HepG2 (cell line): ENCODE results near the gene CCDC154. TPM values are rescaled to one million over a fixed set of nuclear protein-coding genes. Genes with fewer than 3 reads are reported as not detected.

Experiments
- CHCHD3 ChIP-seq: sonication (generic); formaldehyde crosslinking; IDR thresholded peaks from 2 replicates; pipeline ENCODE4 v1.8.0; 2022; ENCODE audit warnings: mild to moderate bottlenecking, missing genetic modification reagents, moderate library complexity
- GZF1 ChIP-seq: sonication (generic); formaldehyde crosslinking; IDR thresholded peaks from 2 replicates; pipeline ENCODE4 v1.5.1; 2020; ENCODE audit warnings: mild to moderate bottlenecking, missing genetic modification reagents
- NBN ChIP-seq: fragments of 450-650 bp; conservative IDR thresholded peaks from 2 replicates; pipeline ENCODE4 v1.6.1; 2017
- NCOR1 ChIP-seq: fragments of 200-600 bp; sonication (generic); IDR thresholded peaks from 2 replicates; pipeline ENCODE4 v1.7.0; 2017; ENCODE audit warnings: antibody characterized with exemption, low read length, borderline replicate concordance
- YEATS4 ChIP-seq: sonication (generic); formaldehyde crosslinking; IDR thresholded peaks from 2 replicates; pipeline ENCODE4 v1.4.0; 2020; ENCODE audit warnings: missing genetic modification reagents, borderline replicate concordance
- ZNF34 ChIP-seq: sonication (generic); formaldehyde crosslinking; IDR thresholded peaks from 2 replicates; pipeline ENCODE4 v1.4.0; 2020; ENCODE audit warnings: mild to moderate bottlenecking, missing genetic modification reagents, borderline replicate concordance
- polyA plus RNA-seq, 8 experiments: library from polyadenylated mRNA; depleted of rRNA in 3 of 8; stranded (reverse) in 7 of 8; unstranded in 1 of 8; fragments of >200 nt; fragmentation: Illumina TruSeq in 4 of 8; extraction: Trizol in 4 of 8; gene quantifications; 2 replicates each; pipeline versions ENCODE4 v1.2.1 to v1.2.3, GENCODE V29; 2011 to 2016; ENCODE audit warnings: low read depth in 4 of 8, missing spikeins in 1 of 8, mixed read lengths in 1 of 8; ENCODE audit not compliant: insufficient read depth in 1 of 8
- total RNA-seq, 5 experiments: library from RNA; depleted of rRNA; stranded (reverse); fragments of >200 nt; fragmentation: Illumina TruSeq; extraction: Trizol; gene quantifications; 2 replicates each; pipeline ENCODE4 v1.2.3, GENCODE V29; 2016; ENCODE audit warnings: low read depth in 1 of 5
- TF ChIP-seq, protein P1 (sequence below): IDR thresholded peaks from 2 replicates; pipeline ENCODE4 v1.6.1; 2016
- TF ChIP-seq, protein P2 (sequence below): sonication (generic); formaldehyde crosslinking; IDR thresholded peaks from 2 replicates; pipeline ENCODE4 v1.5.0; 2020; ENCODE audit warnings: missing genetic modification reagents, mild to moderate bottlenecking, borderline replicate concordance
- TF ChIP-seq, protein P3 (sequence below): sonication (generic); formaldehyde crosslinking; IDR thresholded peaks from 2 replicates; pipeline ENCODE4 v1.5.1; 2020; ENCODE audit warnings: missing genetic modification reagents, mild to moderate bottlenecking, borderline replicate concordance
- TF ChIP-seq, protein P4 (sequence below): sonication (generic); formaldehyde crosslinking; IDR thresholded peaks from 2 replicates; pipeline ENCODE4 v1.4.0; 2020; ENCODE audit warnings: mild to moderate bottlenecking, missing genetic modification reagents

Gene CCDC154
- total and polyA plus RNA-seq, 2 of the 13 experiments (the other 11 are each of a cell fraction or from before 2014, with no cell fraction given): 0.92 to 1.5 TPM

DNA sequence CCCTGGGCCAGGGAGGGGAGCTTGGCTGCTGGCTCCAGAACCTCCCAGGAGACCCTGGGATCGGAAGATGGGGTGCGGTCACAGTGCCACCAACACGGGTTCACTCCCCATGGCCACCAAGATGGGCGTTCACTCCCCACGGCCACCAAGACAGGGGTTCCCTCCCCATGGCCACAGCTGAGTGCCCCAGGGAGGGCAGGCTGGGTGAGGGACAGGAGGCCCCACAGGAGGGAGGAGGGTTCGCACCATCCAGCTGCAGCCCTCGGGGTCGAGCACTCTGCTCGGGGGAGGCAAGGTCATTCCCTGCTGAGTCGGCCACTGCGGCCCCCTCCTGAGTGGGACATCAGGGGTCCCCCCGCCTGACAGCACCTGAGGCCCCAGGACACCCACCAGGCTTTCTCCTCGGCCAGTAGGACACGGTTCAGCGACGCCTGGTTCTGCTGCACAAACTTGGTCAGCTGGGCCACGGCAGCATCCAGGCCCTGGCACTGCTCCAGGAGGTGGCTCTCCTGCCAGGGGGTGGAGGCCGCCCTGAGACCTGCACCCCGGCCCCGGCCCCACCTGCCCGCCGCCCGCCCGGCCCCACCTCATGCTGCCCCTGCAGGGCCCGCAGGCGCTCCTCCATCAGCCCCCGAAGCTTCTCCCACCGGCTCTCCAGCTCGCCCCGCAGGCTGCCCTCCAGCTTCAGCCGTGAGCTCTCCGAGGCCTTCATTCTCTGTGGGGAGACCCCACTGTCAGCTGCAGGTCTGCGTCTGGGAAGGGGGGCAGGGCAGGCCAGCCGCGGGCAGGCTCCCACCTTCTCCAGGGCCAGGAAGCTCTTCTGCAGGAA is 5.9 kb downstream of the CCDC154 start (continued):
- TF ChIP-seq ZNF34 (CRISPR knock-in tag): no peak
- TF ChIP-seq, protein P1, sequence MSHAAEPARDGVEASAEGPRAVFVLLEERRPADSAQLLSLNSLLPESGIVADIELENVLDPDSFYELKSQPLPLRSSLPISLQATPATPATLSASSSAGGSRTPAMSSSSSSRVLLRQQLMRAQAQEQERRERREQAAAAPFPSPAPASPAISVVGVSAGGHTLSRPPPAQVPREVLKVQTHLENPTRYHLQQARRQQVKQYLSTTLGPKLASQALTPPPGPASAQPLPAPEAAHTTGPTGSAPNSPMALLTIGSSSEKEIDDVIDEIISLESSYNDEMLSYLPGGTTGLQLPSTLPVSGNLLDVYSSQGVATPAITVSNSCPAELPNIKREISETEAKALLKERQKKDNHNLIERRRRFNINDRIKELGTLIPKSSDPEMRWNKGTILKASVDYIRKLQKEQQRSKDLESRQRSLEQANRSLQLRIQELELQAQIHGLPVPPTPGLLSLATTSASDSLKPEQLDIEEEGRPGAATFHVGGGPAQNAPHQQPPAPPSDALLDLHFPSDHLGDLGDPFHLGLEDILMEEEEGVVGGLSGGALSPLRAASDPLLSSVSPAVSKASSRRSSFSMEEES (CRISPR knock-in tag): no peak
- no peak for TF ChIP-seq CHCHD3 (CRISPR knock-in tag)
- no peak for TF ChIP-seq NBN
- TF ChIP-seq, protein P2, sequence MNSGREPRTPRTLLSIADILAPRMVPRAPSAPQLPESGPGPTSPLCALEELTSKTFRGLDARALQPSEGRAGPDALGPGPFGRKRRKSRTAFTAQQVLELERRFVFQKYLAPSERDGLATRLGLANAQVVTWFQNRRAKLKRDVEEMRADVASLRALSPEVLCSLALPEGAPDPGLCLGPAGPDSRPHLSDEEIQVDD (CRISPR knock-in tag): no peak
- TF ChIP-seq NCOR1: no peak
- TF ChIP-seq, protein P3, sequence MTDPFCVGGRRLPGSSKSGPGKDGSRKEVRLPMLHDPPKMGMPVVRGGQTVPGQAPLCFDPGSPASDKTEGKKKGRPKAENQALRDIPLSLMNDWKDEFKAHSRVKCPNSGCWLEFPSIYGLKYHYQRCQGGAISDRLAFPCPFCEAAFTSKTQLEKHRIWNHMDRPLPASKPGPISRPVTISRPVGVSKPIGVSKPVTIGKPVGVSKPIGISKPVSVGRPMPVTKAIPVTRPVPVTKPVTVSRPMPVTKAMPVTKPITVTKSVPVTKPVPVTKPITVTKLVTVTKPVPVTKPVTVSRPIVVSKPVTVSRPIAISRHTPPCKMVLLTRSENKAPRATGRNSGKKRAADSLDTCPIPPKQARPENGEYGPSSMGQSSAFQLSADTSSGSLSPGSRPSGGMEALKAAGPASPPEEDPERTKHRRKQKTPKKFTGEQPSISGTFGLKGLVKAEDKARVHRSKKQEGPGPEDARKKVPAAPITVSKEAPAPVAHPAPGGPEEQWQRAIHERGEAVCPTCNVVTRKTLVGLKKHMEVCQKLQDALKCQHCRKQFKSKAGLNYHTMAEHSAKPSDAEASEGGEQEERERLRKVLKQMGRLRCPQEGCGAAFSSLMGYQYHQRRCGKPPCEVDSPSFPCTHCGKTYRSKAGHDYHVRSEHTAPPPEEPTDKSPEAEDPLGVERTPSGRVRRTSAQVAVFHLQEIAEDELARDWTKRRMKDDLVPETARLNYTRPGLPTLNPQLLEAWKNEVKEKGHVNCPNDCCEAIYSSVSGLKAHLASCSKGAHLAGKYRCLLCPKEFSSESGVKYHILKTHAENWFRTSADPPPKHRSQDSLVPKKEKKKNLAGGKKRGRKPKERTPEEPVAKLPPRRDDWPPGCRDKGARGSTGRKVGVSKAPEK (CRISPR knock-in tag): no peak
- TF ChIP-seq GZF1 (CRISPR knock-in tag): no peak
- TF ChIP-seq, protein P4, sequence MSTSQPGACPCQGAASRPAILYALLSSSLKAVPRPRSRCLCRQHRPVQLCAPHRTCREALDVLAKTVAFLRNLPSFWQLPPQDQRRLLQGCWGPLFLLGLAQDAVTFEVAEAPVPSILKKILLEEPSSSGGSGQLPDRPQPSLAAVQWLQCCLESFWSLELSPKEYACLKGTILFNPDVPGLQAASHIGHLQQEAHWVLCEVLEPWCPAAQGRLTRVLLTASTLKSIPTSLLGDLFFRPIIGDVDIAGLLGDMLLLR (CRISPR knock-in tag): 0 out of 2 replicates have a peak, but pooled peaks have one; percentile 25
- TF ChIP-seq YEATS4 (CRISPR knock-in tag): 0 out of 2 replicates have a peak, but pooled peaks have one; percentile 13
